Stimulated activated CD8-positive, alpha-beta memory T cell treated with anti-CD3 and anti-CD28 coated beads, Interleukin-12 subunit alpha, Interleukin-12 subunit beta, amount 100 ng/mL, for 1 hour (primary cell): ENCODE measurements around the gene SLC48A1.
A peak's percentile ranks its signal among the peaks of the same experiment; 100 is the strongest.

Experiments used
- DNase-seq: peaks from one replicate; pipeline ENCODE4 v3.0.0-alpha.2; 2020; ENCODE audit warnings: low read depth

The SLC48A1 gene

DNA sequence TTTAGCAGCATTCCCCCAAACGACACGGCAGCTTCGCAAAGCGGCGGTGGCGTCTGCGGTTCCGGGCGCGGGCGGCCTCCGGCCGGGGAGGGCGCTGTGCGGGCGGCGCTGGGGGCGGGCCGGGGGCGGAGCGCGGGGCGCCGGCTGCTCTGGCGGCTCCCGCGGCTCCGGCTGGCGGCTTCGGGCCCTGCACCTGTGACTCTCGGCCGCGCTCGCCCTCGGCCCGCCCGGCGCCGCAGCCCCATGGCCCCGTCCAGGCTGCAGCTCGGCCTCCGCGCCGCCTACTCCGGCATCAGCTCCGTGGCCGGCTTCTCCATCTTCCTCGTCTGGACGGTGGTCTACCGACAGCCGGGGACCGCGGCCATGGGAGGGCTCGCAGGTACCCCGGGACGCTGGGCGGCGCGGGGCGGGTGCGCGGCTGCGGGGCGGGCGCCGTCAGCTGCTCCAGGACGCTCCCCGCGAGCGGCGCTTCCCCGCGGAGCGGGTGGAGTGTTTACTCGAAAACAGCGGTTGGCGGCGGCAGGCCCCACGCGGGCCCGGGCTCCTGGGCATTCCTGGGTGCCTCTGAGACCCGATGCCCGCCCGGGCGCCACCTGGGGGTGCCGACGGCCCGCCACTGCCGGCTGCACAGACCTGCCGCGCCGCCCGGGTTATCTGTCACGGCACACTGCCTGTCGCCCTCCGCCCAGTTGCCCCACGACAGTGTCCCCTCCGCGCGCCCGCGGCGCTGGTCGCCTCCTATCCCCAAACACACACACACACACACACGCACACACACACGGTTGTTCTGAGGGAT is at the start of gene SLC48A1:
Gene SLC48A1, plus strand, starts transcription at position 177 of the 796 bp plus-strand sequence. Its CDS starts 67 bp downstream, at position 244.
- peak; percentile 41 for DNase-seq

DNA sequence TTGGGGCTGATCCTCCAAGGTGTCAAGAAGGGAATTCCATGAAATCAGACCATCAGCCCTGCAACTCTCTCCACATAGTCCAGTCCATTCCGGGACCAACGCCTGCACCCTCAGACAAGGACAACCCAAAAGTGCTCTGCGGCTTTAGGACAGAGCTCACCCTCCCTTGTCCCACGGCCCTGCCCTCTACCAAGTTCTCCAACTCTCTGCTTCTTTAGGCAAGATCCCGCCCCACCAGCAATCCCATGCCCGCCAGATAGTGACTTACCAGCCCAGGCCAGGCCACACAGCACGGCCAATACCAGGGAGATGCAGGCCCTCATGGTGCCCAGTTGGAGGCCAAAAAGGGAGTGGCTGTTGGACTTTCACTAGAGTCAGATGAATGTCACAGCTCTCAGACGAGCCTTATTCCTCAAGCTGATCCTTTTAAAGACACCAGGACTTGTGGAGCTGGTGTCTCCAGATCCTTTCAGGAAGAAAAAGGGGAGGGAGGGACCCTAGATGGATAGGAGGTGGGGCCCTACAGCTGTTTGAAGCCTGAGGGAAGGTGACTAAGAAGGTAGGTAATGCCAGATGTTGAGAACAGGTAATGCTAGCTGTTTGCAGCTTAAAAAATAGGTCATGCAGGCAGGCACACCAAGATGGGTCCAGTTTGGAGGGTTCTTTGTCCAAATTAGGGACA is 47.8 kb upstream of the SLC48A1 start, which contains the start of gene ENDOU:
Gene ENDOU, minus strand, starts transcription at position 400 of the 682 bp plus-strand sequence. Its CDS starts 77 bp downstream, at position 323.
- DNase-seq: no peak

DNA sequence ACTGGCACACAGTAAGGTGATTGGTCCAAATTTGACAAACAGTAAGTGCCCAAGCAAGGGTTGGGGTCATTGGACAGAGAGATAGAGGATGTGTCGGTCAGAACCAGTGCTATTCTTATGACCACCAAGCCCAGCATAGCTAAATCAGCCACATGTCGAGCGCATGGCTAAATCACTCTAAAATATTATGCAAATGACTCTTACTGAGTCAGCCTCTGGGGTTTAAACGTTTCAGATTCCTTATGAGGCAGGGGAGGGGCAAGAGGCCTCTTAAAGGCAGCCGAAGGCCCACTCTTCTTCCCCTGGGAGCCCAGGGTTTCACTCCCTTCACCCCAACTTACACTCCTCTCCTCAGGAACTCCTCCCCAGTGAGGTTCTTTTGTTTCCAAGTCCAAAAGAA is 47.1 kb upstream of the SLC48A1 start:
- no peak for DNase-seq

DNA sequence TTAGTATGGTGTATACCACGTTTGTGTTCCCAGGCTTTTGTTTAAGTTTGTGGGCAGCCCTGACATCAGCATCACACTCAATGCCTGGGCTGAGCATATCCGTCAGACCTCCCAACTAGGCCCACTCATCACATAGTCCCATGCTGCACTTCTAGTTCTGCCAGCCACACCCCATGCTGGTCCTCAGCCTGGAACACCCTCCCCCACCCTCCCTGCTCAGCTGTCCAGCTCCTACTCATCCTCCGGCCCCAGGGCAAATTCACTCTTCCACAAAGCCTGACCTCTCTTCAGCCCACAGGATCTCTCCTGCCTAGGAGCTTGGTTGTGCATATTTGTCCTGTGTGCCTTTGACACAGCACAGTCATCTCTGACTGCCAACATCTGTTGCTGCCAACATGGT is 43.8 kb upstream of the SLC48A1 start:
- DNase-seq: no peak

DNA sequence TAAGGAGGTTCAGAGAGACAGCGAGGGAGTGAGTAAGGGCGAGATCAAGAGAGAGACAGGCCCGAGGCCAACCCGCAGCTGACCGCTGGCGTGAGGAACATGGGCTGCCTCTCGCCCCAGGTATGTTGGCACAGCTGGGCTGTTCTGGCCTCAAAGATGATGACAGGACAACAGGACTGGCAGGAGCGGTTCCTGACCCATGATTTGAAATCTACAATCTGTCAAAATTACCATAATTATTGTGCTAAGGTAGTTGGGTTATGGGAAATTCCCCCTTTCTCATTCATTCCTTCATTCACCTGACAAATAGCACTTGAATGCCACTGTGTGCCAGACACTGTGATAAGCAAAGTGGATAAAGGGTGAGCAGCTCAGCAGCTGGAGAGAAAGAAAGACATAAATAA is 42.7 kb upstream of the SLC48A1 start:
- DNase-seq: no peak

DNA sequence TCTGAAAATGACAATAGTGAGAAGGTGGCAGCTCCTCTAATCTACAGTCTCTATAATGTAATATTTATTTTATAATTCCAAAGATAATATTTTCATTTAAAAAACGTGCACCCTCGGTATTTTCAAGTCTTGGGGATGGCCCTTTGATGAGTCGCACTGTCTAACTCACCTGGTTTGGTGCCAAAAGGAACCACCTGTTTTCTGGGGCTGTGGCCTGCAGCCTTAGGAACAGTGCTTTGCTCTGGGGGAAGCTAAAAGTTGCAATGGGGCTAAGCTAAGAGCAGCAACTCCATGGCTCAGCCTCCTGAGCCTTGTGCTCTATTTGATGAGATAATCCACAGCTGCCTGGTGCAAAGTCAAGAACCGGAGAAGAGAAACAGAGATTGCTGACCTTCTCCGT is 41.3 kb upstream of the SLC48A1 start:
- DNase-seq: no peak

DNA sequence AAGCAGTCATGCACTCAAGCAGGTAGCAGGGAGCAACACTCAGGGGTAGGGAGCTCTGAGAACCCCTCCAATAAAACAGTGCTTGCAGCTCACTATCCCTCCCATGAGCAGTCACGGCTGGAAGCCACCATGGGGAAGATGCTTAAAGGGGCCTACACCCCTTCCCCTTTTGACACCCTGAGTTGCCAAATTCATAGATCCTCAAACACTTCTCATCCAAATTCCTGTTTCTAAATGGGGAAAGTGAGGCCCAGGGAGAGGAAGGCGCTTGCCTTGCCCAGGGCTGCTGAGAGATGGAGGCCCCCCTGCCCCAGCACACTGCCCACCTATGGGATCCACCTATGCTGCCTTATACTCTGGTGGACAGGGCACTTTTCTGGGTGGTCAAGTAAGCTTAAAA is 40.5 kb upstream of the SLC48A1 start:
- no peak for DNase-seq

DNA sequence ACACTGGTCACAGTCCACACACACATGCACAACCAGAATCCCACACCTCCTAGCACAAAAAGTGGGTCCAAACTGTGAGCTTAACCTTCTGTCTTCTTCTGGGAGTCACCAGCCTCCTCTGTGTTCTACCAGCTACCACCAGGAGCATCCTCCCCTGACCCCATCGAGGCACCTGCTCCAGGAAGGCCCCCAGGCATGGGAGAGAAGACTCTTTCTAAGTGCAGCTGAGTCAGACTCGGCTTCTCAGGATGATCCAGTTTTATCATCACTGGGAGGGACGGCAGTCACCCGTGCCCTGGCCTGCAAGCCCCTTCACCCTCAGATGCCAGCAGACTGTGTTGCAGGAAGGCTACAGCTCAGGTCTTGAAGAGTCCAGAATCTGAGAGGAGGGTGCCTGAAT is 39.9 kb upstream of the SLC48A1 start:
- no peak for DNase-seq

DNA sequence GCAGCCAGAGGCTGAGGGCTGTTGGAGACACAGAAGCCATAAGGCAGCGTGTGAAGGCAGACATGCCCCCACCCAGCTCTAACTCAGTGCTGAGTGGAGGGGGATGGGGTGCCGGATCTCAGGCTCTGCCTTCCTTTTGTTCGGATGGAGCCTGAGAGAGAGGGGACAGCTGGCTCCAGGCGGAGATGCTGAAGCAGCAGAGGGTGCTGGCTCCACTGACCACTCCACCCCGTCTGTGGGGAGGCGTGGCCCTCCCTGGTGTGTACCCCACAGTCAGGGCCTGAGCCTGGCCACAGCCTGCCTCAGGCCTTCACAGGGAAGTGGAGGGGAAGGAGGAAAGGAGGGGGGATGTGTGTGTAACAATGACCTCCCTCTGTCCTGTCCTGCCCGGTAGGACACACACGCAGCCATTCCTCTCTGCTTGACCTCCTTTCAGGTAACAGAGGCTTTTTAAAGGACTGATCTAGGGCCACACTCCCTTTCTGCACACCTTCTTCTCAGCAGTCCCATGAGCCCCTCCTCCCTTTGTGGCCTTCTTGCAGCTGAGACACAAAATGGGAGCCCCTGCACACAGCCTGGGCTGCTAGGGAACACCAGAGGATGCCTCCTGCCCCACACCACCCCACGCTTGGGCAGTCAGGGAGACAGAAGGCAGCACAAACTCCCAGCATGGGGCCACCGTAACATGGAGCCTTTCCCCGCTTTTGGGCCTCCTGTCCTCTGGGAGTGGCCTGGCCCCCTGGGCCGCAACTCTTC is 38.1 kb upstream of the SLC48A1 start:
- DNase-seq: no peak

DNA sequence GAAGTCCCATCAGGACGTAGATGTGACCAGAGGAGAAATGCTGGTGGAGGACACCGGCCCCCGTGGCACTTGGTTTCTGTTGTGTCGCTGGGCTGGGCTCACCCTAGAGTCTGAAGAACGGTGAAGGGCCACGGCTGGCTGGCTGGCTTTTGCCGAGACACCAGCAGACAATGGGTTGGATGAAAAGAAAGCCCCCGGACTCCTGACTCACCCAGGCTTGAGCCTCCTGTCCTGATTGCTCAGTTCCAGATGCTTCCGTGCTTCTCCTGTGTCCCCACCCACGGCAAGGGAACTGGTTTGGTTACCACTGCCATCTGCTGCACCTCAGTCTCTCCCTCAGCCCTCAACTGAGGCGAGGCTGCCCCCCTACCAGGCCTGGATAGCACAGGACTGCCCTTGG is 37.4 kb upstream of the SLC48A1 start:
- no peak for DNase-seq

DNA sequence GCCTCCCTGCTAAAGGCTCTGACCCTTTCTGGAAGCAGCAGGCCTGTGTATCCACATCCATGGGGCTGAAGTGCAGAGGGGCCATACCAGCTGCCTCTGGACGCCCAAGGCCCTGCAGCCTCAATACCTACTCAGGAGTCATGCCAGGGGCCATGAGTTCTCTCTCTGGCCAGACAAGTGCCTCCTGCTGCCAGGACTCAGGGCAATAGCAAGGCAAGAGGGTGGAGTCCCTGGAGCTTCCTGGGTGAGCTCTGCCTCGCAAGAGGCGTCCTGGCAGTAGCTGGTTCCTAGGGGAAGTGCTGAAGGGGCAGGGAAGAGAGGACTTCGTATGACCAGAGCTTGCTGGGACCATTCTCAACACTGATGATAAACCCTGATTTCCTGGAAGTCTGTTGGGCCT is 36.8 kb upstream of the SLC48A1 start:
- no peak for DNase-seq

DNA sequence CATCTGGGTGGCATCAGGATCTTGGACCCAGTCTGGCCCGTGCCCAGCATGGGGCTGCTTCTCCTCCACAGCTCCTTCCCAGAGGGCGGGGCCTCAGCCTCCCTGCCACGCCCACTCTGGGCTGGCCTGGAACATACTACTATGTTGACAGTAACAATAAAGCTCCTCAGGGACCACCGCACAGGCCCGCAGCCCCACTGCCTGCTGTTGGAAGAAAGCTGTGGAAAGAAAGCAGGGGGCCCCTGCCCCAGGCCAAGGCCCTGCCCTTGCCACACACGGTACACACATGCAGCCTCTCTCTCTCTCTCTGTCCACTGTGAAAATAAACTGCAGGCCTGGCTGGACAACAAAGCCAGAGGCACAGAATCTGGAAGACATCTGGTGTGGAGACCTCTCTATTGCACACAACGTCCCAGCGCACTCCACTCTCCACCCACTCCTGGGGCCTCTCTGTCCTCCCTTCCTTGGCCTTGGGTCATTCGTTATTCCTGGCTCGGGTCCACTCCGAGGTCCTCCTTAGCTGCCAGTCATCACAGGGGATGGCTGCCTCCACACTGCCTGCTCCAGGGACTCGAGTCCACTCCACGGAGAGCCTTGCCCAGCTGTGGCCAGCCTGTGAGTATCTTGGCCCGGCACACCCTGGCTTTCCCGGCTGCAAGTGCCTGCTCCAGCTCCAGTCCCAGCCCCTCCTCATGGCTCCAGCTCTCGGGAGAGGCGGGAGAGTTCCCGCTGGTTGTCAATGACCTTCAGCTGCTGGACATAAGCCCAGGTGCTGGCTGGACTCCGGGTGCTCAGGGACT is 36.0 kb upstream of the SLC48A1 start:
- no peak for DNase-seq

DNA sequence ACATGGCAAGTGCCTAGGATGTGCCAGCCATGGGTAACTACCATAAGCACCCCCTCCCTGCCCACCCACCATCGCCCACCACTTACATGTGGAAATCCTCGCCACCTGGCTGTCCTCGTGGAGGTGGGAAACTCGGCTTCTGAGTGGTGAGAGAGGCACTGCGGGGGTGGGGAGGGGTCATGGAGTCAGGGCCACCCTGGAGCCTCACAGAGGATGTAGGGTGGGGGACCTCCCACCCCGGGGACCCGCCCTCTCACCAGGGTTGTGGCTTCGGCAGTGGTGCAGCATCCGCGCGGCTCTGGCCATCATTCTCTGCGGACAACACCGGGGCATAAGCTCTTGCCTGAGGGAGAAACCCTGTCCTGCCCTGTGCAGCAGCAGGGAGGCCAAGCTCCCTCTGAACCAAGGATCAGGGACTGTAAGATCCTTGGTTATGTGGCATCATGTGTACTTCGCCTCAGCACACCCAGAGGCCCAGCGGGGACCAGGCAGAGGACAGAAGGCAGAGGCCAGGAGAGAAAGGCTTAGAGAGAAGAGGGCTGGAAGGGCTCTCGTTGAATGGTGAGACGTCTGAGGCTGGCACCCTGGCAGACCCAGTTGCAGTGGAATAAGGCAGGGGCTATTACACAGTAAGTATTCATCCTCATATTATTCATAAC is 35.0 kb upstream of the SLC48A1 start:
- no peak for DNase-seq

DNA sequence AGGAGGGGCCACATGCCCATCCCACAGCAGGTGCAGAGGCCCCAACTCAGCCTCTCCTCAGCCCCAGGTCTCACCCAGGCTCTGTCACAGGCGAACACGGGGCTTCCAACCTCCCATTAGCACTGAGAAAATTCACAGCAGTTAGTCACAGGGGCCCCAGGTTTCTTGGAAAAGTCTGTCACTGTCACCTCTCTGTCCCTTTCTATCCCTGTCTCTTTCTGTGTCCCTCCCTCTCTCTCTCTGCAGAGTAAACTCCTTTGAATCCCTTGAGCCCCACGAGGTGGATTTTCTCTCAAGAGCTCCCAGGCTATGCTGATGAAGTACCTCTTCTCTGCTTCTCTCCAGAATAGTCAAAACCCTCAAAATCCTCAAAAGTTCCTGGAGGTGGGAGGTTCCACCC is 33.7 kb upstream of the SLC48A1 start:
- DNase-seq: no peak

DNA sequence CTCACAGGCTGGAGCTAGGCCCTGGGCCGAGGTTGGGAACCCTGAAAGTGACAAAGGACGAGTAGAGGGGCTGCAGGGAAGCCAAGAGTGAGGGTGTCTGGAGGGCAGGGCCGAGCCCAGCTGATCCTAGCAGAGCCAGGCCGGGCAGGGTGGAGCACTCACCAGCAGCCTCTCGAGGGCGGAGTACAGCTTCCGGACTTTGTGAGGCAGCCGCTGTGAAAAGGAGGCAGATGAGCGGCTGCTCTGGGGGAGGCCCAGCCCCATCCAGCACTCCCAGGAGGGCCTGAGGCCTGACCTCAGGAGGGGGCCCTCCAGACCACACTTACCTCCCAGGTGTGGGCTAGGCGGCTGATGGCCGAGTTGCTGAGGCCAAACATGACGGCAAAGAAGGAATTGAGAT is 33.1 kb upstream of the SLC48A1 start:
- DNase-seq: no peak

DNA sequence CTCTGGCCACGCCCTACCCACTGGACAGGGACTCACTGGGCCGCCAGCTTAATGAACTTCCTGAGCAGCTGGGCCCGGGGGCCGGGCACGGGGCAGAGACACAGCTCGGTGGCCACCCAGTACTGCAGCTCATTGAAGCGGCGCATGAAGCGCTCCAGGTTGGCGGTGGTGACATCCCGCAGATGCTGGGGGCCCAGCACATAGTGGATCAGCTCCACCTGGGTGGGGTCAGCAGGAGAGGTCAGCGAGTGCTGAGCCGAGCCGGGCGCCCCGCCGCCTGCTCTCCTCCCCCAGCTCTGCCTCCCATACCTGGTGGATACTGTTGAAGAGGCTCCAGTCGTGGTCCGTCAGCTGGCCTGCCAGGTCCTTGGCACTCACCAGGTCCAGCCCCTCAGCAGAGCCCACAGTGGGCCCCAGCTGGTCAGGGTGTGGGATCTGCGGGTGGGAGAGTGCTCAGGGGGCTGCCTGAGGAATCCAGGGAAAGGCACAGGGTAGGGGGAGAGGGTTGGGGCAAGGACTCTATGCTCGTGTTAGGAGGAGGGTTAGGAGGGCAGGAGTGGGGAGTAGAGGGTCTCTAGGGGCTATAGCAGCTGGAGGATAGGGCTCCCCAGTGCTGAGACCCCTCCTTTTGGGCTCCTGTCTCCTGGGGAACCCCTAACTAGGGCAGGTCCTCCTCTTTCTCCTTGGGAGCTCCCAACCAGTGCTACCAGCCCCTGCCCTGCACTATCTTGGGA is 32.3 kb upstream of the SLC48A1 start:
- no peak for DNase-seq

DNA sequence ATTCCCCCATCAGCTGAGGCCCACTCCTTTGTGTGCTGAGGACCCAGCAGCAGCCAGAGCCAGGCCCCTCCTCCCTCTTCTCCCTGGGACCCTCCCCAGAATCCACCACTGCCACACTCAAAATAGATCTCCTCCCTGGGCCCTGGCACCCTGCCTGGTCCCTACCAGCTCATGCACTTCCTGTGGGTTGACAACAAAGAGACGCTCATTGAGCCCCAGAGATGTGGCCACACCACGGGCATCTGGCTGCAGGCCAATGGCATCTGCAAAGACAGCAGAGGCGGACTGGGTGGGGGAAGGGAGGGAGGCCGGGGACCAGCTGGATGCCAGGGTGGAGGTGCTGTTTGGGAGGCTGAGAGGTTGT is 31.7 kb upstream of the SLC48A1 start:
- peak; percentile 52 for DNase-seq

DNA sequence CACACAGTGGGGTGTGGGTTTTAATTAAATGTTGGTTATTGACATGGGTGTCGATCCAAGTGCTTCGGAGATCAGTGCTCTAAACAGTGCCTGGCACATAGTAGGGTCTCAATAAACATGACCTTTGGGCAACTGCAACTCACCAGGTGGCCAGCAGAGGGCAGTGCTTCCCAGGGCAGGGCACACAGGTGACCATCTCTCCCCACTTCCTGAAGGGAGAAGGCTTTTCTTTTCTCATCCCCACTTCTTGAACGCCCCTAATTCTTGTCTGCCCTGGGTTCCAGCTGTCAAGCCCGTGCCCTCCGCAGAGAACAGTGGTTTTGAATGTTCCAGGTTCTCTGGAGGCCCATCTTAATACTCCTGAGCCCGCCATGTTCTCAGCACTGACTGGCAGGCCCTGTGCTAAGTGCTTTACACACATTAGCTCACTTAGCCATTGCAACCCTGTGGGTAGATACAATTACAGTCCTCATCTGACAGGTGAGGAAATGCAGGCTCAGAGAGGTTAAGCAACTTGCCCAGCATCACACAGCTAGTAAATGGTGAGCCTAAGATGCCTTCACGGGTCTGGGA is 30.7 kb upstream of the SLC48A1 start:
- peak; percentile 59 for DNase-seq

DNA sequence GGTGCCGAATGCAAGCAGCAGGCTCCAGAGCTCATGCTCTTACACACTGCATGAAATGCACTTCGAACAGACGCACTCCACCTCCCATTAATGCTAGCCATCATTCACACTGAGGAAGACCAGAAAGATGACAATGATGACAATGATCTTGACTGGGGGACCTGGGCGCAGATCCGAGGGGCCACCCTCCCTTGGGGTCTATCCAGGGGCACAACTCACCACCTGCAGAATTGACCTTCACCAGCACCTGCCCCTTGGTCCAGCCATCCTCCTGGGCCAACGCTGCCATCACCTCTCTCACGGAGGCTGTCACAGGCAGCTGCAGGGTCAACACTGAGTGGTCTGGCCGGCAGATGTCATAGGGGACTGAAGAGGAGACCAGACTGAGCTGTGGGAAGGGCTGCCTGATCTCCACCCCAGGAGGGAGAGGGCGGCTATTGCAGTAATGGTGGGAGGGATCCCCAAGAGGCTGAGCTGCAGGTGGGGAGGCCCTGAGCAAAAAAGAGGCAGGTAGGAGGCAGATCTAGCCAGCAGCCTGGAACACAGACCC is 29.7 kb upstream of the SLC48A1 start:
- DNase-seq: no peak

DNA sequence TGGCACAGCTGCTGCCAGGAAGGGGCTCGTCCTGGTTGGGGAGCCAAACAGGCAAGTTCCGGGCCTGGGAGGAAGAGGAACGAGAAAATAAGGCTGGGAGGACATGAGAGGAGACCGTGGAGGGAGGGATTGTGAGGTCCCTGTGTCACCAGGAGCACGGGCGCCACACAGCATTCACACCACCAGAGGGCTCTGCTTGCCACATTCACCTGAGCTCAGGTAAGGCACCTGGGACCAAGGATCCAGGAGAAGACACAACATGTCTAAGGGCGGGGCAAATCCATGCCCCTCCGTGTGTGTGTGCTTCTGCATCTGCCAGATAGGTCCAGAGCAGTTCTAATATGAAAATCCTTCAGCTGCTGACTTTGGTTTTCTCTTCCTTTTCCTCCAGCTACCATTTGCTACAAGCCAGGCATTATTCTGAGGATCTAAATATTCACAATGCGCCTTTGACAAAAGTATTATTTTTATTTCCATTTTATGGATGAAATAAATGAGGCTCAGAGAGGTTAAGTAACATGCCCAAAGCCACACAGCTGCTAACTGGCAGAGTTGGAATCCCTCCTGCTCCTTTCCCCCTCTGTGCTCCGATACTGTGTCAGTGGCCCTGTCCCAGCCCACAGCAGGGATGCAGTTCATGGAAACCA is 28.9 kb upstream of the SLC48A1 start:
- DNase-seq: peak; percentile 50
